Astrocyte (in vitro differentiated cells and primary cell): ENCODE data around the gene C5orf15.
"Not testable (repeated sequence)": the region's sequence is repeated elsewhere in the genome, so short reads cannot be mapped to it uniquely, and the experiment has no call there.

ENCODE experiments used
- CTCF ChIP-seq: IDR thresholded peaks from 2 replicates; pipeline ENCODE4 v1.5.1; 2011; ENCODE audit warnings: low read depth, mild to moderate bottlenecking, inconsistent platforms, low read length, moderate library complexity; ENCODE audit not compliant: insufficient read depth
- EZH2 ChIP-seq: IDR thresholded peaks from 2 replicates; pipeline ENCODE4 v1.6.1; 2012; ENCODE audit warnings: mild to moderate bottlenecking, low read length, inconsistent platforms; ENCODE audit not compliant: insufficient read depth

- TF ChIP-seq CTCF, EZH2: not testable (repeated sequence)
Measured at GRCh38 chr5:133975546-133975945, 7.1 kb upstream of the C5orf15 start.
